Activated effector memory CD4-positive, alpha-beta T cell treated with Interleukin-2 at 50 U/mL for 16 hours (primary cell): Measurements from ENCODE around the gene IFITM5.

Experiments used
- DNase-seq: peaks from one replicate; pipeline ENCODE4 v3.0.0-alpha.2; 2020

Gene IFITM5

GRCh38 chr11:257766-258493, 41.4 kb downstream of the IFITM5 start:
- DNase-seq = no peak

GRCh38 chr11:256952-257737, 42.2 kb downstream of the IFITM5 start:
- no peak for DNase-seq

- DNase-seq = no peak
Observed at GRCh38 chr11:255816-256215, 43.5 kb downstream of the IFITM5 start.

DNA sequence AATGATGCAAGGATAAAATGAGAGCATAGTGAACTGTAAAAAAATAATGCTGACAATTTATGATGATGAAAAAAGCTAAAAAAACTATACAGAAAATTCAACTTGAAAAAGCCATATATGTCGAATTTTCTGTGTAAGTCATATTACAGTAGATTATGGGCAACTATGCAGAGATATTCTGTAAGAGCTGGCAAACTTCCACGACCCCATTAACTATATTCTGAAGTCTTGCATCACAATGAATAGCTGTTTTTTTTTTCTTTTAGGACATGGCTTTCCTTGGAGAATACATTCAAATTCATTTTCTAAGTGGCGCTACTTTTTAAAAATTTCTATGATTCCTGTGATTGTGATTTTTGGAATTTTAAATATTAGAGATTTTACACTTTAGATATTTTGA, 44.1 kb downstream of the IFITM5 start:
- no peak for DNase-seq

DNA sequence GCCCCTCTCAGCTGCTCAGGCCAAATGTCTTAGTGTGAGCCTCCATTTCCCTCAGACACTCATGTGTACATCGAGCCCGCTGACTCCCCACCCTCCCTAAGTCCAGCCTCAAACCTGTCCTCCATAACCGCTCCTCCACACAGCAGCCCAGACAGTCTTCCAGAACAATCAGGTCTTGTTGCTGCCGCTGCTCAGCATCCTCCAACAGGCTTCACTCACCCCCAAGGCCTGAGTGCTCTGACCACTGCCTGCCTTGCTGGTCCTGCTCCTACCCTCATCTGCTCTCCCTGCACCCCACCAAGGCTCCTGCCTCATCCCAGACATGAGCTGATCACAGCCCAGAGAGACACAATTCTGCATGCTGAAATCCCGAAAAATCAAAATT, 45.4 kb downstream of the IFITM5 start:
- no peak for DNase-seq

GRCh38 chr11:253160-253885, 46.0 kb downstream of the IFITM5 start:
- no peak for DNase-seq

DNA sequence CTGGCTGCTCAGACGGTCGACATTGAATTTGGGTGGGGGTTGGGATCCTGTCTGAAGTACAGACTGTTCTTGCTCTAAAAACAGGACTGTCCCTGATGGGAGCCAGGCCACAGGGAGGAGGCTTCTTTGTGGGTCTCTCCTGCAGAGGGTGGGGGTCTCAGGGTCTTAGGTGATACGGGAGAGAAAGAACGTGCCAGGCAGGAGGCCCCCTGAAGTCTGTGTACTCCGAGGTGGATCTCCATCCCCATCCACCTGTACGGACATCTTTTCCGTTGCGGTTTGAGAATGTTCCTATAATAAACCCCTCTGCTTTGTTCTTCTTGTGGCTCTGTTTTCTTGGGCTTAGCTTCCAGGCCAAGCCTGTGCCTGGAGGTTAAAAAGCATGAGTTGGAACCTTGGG, 46.7 kb downstream of the IFITM5 start:
- no peak for DNase-seq

DNA sequence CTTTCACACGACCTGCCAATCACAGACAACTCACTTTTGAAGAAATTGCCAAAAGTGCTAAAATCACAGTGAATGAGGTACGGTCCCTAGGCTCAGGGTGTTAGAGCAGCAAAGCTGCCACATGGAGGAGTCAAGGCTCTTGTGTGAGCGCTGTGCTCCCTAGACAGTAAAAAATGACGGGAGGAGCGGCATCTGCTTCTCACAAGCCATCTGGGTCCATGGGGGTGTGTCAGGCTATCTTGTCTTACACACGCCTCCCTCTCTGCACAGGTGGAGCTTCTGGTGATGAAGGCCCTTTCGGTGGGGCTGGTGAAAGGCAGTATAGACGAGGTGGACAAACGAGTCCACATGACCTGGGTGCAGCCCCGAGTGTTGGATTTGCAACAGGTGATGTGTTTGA, 47.8 kb downstream of the IFITM5 start:
- no peak for DNase-seq

DNA sequence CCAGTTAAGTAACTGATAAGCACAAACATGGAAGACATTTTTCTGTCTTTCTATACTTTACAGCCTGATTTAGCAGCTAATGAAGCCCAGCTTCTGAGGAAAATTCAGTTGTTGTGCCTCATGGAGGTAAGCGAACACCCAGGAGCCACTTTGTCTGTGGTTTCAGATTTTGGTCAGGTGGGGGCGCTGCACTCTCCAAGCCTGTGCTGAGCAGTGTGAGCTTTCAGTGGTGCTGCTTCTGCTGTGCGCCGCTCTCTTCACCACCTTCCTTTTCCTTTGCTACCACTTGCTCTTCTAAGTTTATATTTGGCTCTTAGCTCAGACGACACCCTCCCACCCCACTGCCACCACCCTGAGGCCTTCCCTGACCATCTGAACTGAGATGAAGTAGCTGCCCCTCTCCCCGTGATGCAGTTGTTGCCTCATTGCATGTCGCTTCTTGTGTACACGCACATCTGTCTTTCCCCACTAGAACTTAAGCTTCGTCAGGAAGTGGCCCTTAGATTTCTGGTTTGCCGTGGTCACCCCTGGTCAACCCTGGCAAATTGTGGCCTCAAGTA, 48.5 kb downstream of the IFITM5 start:
- DNase-seq = peak; percentile 71

GRCh38 chr11:250274-250673, 49.1 kb downstream of the IFITM5 start:
- DNase-seq = no peak

DNA sequence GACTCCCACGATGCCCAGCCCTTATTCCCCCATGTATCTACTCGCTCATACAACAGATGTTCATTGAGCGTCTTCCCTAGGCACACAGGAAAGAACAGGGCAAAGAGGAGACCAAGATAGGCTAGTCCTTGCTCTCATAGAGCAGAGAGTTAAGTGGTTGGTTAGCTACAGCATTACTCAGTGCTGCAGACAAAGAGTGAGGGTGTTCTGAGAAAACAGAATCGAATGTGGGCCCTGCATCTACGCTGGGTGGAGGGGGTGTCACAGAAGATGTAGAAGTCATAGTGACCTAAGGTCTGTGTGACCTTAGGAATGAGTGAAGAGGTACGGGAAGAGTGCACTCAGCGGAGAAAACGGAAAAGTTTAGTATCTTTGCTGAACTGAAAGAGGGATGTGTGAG, 50.3 kb downstream of the IFITM5 start:
- no peak for DNase-seq
